Neural progenitor cell (in vitro differentiated cells): ENCODE data around the gene SLC35B4. TPM values are rescaled to one million over a fixed set of nuclear protein-coding genes. Genes with fewer than 3 reads are reported as not detected.

Source experiments
- DNase-seq: peaks from one replicate; pipeline ENCODE4 v3.0.0-alpha.2; 2016; ENCODE audit warnings: low spot score
- H2AFZ ChIP-seq: fragments of 200-600 bp; sonication (generic); replicated peaks from 2 replicates; pipeline ENCODE4 v1.6.1; 2016; ENCODE audit warnings: antibody characterized with exemption
- H3F3A ChIP-seq: fragments of 200-600 bp; sonication (generic); 2 replicates; pipeline ENCODE4 v1.6.1; 2016; ENCODE audit warnings: antibody characterized with exemption, low read depth
- H3K27ac ChIP-seq: fragments of 200-600 bp; sonication (generic); 2 replicates; pipeline ENCODE4 v1.5.1; 2016; ENCODE audit warnings: mild to moderate bottlenecking
- H3K27me3 ChIP-seq: fragments of 200-600 bp; sonication (generic); 2 replicates; pipeline ENCODE4 v1.6.1; 2016; ENCODE audit warnings: mild to moderate bottlenecking, moderate library complexity
- H3K36me3 ChIP-seq: fragments of 200-600 bp; sonication (generic); 2 replicates; pipeline ENCODE4 v1.5.1; 2016
- H3K4me1 ChIP-seq: fragments of 200-600 bp; sonication (generic); 2 replicates; pipeline ENCODE4 v1.6.1; 2016; ENCODE audit warnings: mixed run types
- H3K4me2 ChIP-seq: fragments of 200-600 bp; sonication (generic); 2 replicates; pipeline ENCODE4 v1.6.1; 2016
- H3K4me3 ChIP-seq: fragments of 200-600 bp; sonication (generic); 2 replicates; pipeline ENCODE4 v1.5.1; 2016
- H3K79me2 ChIP-seq: fragments of 200-600 bp; sonication (generic); 2 replicates; pipeline ENCODE4 v1.6.1; 2016; ENCODE audit warnings: low read depth
- H3K9ac ChIP-seq: fragments of 200-600 bp; sonication (generic); 2 replicates; pipeline ENCODE4 v1.6.1; 2016
- H3K9me3 ChIP-seq: fragments of 200-600 bp; sonication (generic); 2 replicates; pipeline ENCODE4 v1.5.1; 2016; ENCODE audit warnings: low read depth
- H4K20me1 ChIP-seq: fragments of 200-600 bp; sonication (generic); 2 replicates; pipeline ENCODE4 v1.6.1; 2016; ENCODE audit warnings: low read depth
- H3K27ac Mint-ChIP-seq: 3 replicates; pipeline ENCODE4 v1.8.0; 2021; ENCODE audit warnings: mixed read lengths
- H3K27me3 Mint-ChIP-seq: 2 replicates; pipeline ENCODE4 v1.8.0; 2022; ENCODE audit warnings: low read depth, mild to moderate bottlenecking, inconsistent platforms, moderate library complexity, mixed read lengths; ENCODE audit not compliant: insufficient read depth
- H3K36me3 Mint-ChIP-seq: 3 replicates; pipeline ENCODE4 v1.8.0; 2021; ENCODE audit warnings: mixed read lengths
- H3K4me1 Mint-ChIP-seq: 3 replicates; pipeline ENCODE4 v1.8.0; 2021; ENCODE audit warnings: mixed read lengths
- H3K4me3 Mint-ChIP-seq: 3 replicates; pipeline ENCODE4 v1.8.0; 2021; ENCODE audit warnings: mild to moderate bottlenecking, moderate library complexity, mixed read lengths
- H3K9me3 Mint-ChIP-seq: 3 replicates; pipeline ENCODE4 v1.8.0; 2020; ENCODE audit warnings: mixed read lengths
- EZH2 ChIP-seq: fragments of 200-600 bp; sonication (generic); IDR thresholded peaks from 2 replicates; pipeline ENCODE4 v1.6.1; 2017; ENCODE audit warnings: antibody characterized with exemption, mild to moderate bottlenecking, moderate library complexity
- EZH2phosphoT487 ChIP-seq: fragments of 200-600 bp; sonication (generic); IDR thresholded peaks from 2 replicates; pipeline ENCODE4 v1.6.1; 2017; ENCODE audit warnings: antibody characterized with exemption
- total RNA-seq: library from RNA; depleted of rRNA; stranded (reverse); fragments of >200 nt; gene quantifications from 2 replicates; pipeline ENCODE4 v1.2.3, GENCODE V29; 2015; ENCODE audit warnings: low replicate concordance
- TF ChIP-seq, protein P1 (sequence below): fragments of 200-600 bp; sonication (generic); IDR thresholded peaks from 2 replicates; pipeline ENCODE4 v1.5.1; 2017; ENCODE audit warnings: antibody characterized with exemption, mild to moderate bottlenecking

SLC35B4 gene
- 25.9 and 32.0 TPM in 2 replicates for total RNA-seq

- H3K27ac ChIP-seq, result no peak within 1 kb of the TSS
- peaks cover 31% of the 10 kb centered on the region for H3K79me2 ChIP-seq
- Mint-ChIP-seq H3K4me3 (peak within 1 kb of the TSS; percentile 91), H3K36me3 (peaks cover 2% of the 10 kb centered on the region), H3K27me3 (no peaks in the 10 kb centered on the region), H3K4me1 (peaks cover 14% of the 10 kb centered on the region), H3K27ac (no peak within 1 kb of the TSS), H3K9me3 (no peaks in the 10 kb centered on the region)
- no peaks in the 10 kb centered on the region for H3K36me3 ChIP-seq
- TF ChIP-seq, protein P1, sequence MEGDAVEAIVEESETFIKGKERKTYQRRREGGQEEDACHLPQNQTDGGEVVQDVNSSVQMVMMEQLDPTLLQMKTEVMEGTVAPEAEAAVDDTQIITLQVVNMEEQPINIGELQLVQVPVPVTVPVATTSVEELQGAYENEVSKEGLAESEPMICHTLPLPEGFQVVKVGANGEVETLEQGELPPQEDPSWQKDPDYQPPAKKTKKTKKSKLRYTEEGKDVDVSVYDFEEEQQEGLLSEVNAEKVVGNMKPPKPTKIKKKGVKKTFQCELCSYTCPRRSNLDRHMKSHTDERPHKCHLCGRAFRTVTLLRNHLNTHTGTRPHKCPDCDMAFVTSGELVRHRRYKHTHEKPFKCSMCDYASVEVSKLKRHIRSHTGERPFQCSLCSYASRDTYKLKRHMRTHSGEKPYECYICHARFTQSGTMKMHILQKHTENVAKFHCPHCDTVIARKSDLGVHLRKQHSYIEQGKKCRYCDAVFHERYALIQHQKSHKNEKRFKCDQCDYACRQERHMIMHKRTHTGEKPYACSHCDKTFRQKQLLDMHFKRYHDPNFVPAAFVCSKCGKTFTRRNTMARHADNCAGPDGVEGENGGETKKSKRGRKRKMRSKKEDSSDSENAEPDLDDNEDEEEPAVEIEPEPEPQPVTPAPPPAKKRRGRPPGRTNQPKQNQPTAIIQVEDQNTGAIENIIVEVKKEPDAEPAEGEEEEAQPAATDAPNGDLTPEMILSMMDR, result peak; percentile 38
- TF ChIP-seq EZH2phosphoT487, result no peak
- H3F3A ChIP-seq, result no peaks in the 10 kb centered on the region
- H3K9ac ChIP-seq, result peak within 1 kb of the TSS; percentile 58
- peak; percentile 98 for DNase-seq
- H3K4me1 ChIP-seq, result peaks cover 7% of the 10 kb centered on the region
- peak within 1 kb of the TSS; percentile 77 for H2AFZ ChIP-seq
- peaks cover 12% of the 10 kb centered on the region for H3K27me3 ChIP-seq
- H3K4me3 ChIP-seq, result peak within 1 kb of the TSS; percentile 84
- H4K20me1 ChIP-seq, result no peaks in the 10 kb centered on the region
- H3K4me2 ChIP-seq, result peak within 1 kb of the TSS; percentile 97
- no peaks in the 10 kb centered on the region for H3K9me3 ChIP-seq
Measured at GRCh38 chr7:134316539-134317344, at the start of gene SLC35B4. Gene SLC35B4 (minus strand): TSS chr7:134316930. CDS start chr7:134316751, 179 bp downstream.

DNA sequence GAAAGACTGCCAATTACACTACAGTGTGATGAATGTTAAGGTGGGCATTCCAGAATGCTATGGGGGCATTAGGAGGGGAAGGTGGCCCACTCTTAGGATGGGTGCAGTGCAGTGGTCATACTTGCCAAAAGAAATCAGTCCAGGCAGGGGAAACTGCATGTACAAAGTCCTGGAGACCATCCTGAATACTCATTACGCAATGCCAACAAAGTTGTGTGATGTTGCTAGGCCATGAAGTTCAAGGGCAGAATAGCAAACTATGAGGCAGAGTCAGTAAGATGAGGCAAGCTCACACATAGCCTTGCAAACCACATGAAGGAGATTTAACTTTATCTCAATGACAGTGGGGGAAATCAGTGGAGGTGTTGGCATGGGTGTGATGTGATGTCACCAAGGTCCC is 49.8 kb upstream of the SLC35B4 start:
- Histone ChIP-seq H3K9ac (no peak overlapping the region), H3K4me2 (no peak overlapping the region), H4K20me1 (no peaks in the 10 kb centered on the region), H3K9me3 (no peaks in the 10 kb centered on the region), H3F3A (no peaks in the 10 kb centered on the region), H3K4me1 (no peaks in the 10 kb centered on the region), H3K27me3 (no peaks in the 10 kb centered on the region), H3K4me3 (no peak overlapping the region), H3K36me3 (no peaks in the 10 kb centered on the region), H2AFZ (no peak overlapping the region), H3K27ac (no peak overlapping the region), H3K79me2 (no peaks in the 10 kb centered on the region)
- peaks cover 3% of the 10 kb centered on the region for H3K4me1 Mint-ChIP-seq
- no peak overlapping the region for H3K4me3 Mint-ChIP-seq
- peaks cover 6% of the 10 kb centered on the region for H3K27me3 Mint-ChIP-seq
- DNase-seq, result no peak
- no peaks in the 10 kb centered on the region for H3K9me3 Mint-ChIP-seq
- H3K27ac Mint-ChIP-seq, result no peak overlapping the region
- TF ChIP-seq EZH2, result no peak
- TF ChIP-seq, protein P1, result no peak
- TF ChIP-seq EZH2phosphoT487, result no peak
- no peaks in the 10 kb centered on the region for H3K36me3 Mint-ChIP-seq

- H3K36me3 Mint-ChIP-seq, result no peaks in the 10 kb centered on the region
- H3K4me1 ChIP-seq, result no peaks in the 10 kb centered on the region
- no peak for TF ChIP-seq EZH2phosphoT487
- TF ChIP-seq, protein P1, result no peak
- no peak for TF ChIP-seq EZH2
- H3F3A ChIP-seq, result no peaks in the 10 kb centered on the region
- H3K36me3 ChIP-seq, result no peaks in the 10 kb centered on the region
- H3K27ac ChIP-seq, result no peak overlapping the region
- H3K27me3 ChIP-seq, result no peaks in the 10 kb centered on the region
- no peak overlapping the region for H3K27ac Mint-ChIP-seq
- H3K4me2 ChIP-seq, result no peak overlapping the region
- H3K4me3 Mint-ChIP-seq, result no peak overlapping the region
- no peaks in the 10 kb centered on the region for H4K20me1 ChIP-seq
- no peaks in the 10 kb centered on the region for H3K9me3 Mint-ChIP-seq
- no peak for DNase-seq
- no peaks in the 10 kb centered on the region for H3K9me3 ChIP-seq
- H2AFZ ChIP-seq, result no peak overlapping the region
- H3K79me2 ChIP-seq, result no peaks in the 10 kb centered on the region
- peaks cover 6% of the 10 kb centered on the region for H3K27me3 Mint-ChIP-seq
- no peaks in the 10 kb centered on the region for H3K4me1 Mint-ChIP-seq
- no peak overlapping the region for H3K4me3 ChIP-seq
- no peak overlapping the region for H3K9ac ChIP-seq
Measured at GRCh38 chr7:134365341-134366054, 48.8 kb upstream of the SLC35B4 start.
